CD4-positive, alpha-beta T cell (primary cell): ENCODE data around the gene YARS2. TPM values are rescaled to one million over a fixed set of nuclear protein-coding genes. Genes with fewer than 3 reads are reported as not detected.

Experiments used
- ATAC-seq: fragments of 200-7000 bp; cut with Tn5 transposase; one replicate; pipeline ENCODE4 v1.10.0; 2022; ENCODE audit warnings: mild to moderate bottlenecking; ENCODE audit not compliant: poor library complexity
- CTCF ChIA-PET: fragments of 350-600 bp; sonication (Branson Sonifier 250); formaldehyde crosslinking; loops from one replicate; lab custom pipeline; 2021; ENCODE audit warnings: antibody characterized with exemption, inconsistent platforms; lab: Charles Lee
- POLR2A ChIA-PET: fragments of 350-600 bp; sonication (Branson Sonifier 250); formaldehyde crosslinking; loops from one replicate; lab custom pipeline; 2021; ENCODE audit warnings: antibody characterized with exemption, inconsistent platforms; lab: Charles Lee
- DNase-seq, 14 experiments: peaks; one replicate each; pipeline ENCODE4 v3.0.0-alpha.2; 2013 to 2020; ENCODE audit warnings: mixed read lengths in 2 of 14
- H3K27ac ChIP-seq, 2 donors: one replicate each; pipeline versions ENCODE4 v1.5.1 to v1.7.0; 2013; ENCODE audit warnings: low read length in 2 of 2, low read depth in 1 of 2, mild to moderate bottlenecking in 1 of 2
- H3K27me3 ChIP-seq, 2 experiments: 1 replicate in 1 of 2; 2 replicates in 1 of 2; pipeline versions ENCODE4 v1.6.1 to v1.7.0; 2013; ENCODE audit warnings: low read length in 2 of 2, control low read depth in 1 of 2, mild to moderate bottlenecking in 1 of 2, moderate library complexity in 1 of 2; ENCODE audit not compliant: insufficient read depth in 2 of 2, control insufficient read depth in 1 of 2
- H3K36me3 ChIP-seq: one replicate; pipeline ENCODE4 v1.6.1; 2013; ENCODE audit warnings: low read length, control low read depth; ENCODE audit not compliant: insufficient read depth
- H3K4me1 ChIP-seq: one replicate; pipeline ENCODE4 v1.6.1; 2013; ENCODE audit warnings: low read length, control low read depth; ENCODE audit not compliant: insufficient read depth
- H3K4me3 ChIP-seq: one replicate; pipeline ENCODE4 v1.5.1; 2013; ENCODE audit warnings: mild to moderate bottlenecking, low read length, moderate library complexity
- H3K9me3 ChIP-seq, 2 experiments: 1 replicate in 1 of 2; 2 replicates in 1 of 2; pipeline versions ENCODE4 v1.6.1 to v1.7.0; 2013; ENCODE audit warnings: low read length in 2 of 2, mild to moderate bottlenecking in 2 of 2, control low read depth in 1 of 2, moderate library complexity in 1 of 2; ENCODE audit not compliant: control insufficient read depth in 1 of 2, insufficient read depth in 1 of 2
- H3K27ac Mint-ChIP-seq: one replicate; pipeline ENCODE4 v1.8.0; 2020; ENCODE audit warnings: mixed read lengths
- H3K27me3 Mint-ChIP-seq: one replicate; pipeline ENCODE4 v1.8.0; 2021; ENCODE audit warnings: mixed read lengths
- H3K36me3 Mint-ChIP-seq: one replicate; pipeline ENCODE4 v1.8.0; 2021; ENCODE audit warnings: low read depth, mixed read lengths
- H3K4me1 Mint-ChIP-seq: one replicate; pipeline ENCODE4 v1.8.0; 2021; ENCODE audit warnings: low read depth, mixed read lengths
- H3K4me3 Mint-ChIP-seq: one replicate; pipeline ENCODE4 v1.8.0; 2020; ENCODE audit warnings: mild to moderate bottlenecking, mixed read lengths
- H3K9me3 Mint-ChIP-seq: one replicate; pipeline ENCODE4 v1.8.0; 2020; ENCODE audit warnings: mixed read lengths
- CTCF ChIP-seq: fragments of 200-600 bp; IDR thresholded peaks from one replicate; pipeline ENCODE4 v1.8.0; 2022; ENCODE audit warnings: antibody characterized with exemption, mild to moderate bottlenecking
- intact Hi-C, 2 experiments: fragments of 100-400 bp; cut with DNase I in 1 of 2; cut with micrococcal nuclease in 1 of 2; formaldehyde crosslinking; loops; one replicate each; pipeline versions ENCODE4 v1.15.1 to v1.9.0; 2023 to 2025; cut with DNase I, micrococcal nuclease
- polyA plus RNA-seq, 2 donors: library from polyadenylated mRNA; unstranded; fragments of 120-200 nt; gene quantifications; one replicate each; pipeline ENCODE4 v1.2.1, GENCODE V29; 2013
- total RNA-seq, 174 experiments: library from RNA in 2 of 174; stranded (reverse) in 2 of 174; gene quantifications; one replicate each; pipeline ENCODE4 v1.2.3 and lab custom pipeline; 2021 to 2026

The YARS2 gene
- total RNA-seq: 10 to 100 TPM; 12.0 to 13.0 TPM
- 17.9 TPM for polyA plus RNA-seq (2013, experiment 1 of 2)
- polyA plus RNA-seq (2013, experiment 2 of 2): 17.1 TPM
- 20.6 to 57.4 (median 28.0) reads per million in 172 experiments for total RNA-seq (lab: John Stamatoyannopoulos, UW)

GRCh38 chr12:32755654-32756475, at the start of gene YARS2:
Gene YARS2 (minus strand): TSS chr12:32755897. CDS start chr12:32755874, 23 bp downstream.
- H3K4me3 Mint-ChIP-seq: peak within 1 kb of the TSS; percentile 91
- H3K27me3 Mint-ChIP-seq: no peaks in the 10 kb centered on the region
- intact Hi-C loops: loop anchor here (1.0 to 10.0 kb wide), 13 partner anchors 77 to 1991 kb away; partner anchors contain the start of genes ALG10 (in 1 of the 2), DNM1L (in 1 of the 2), ETFBKMT (in 1 of the 2) and SINHCAF (in 1 of the 2)
- ATAC-seq (peak; percentile 81), DNase-seq (peak; percentile 75 to 97 (median 84))
- H3K4me1 ChIP-seq: peaks cover 20% of the 10 kb centered on the region
- H3K27ac ChIP-seq: peak within 1 kb of the TSS; percentile 69 to 88
- H3K36me3 ChIP-seq: peaks cover 28% of the 10 kb centered on the region
- CTCF ChIA-PET: interaction anchor here (1.0 to 2.8 kb wide), 11 partner anchors 11 to 1352 kb away, joined by 3 to 13 read pairs (median 5); partner anchors contain the start of gene ALG10
- TF ChIP-seq CTCF: peak; percentile 92
- peak within 1 kb of the TSS; percentile 90 for H3K4me3 ChIP-seq
- no peaks in the 10 kb centered on the region for H3K27me3 ChIP-seq
- peaks cover 45% of the 10 kb centered on the region for H3K36me3 Mint-ChIP-seq
- H3K4me1 Mint-ChIP-seq: peaks cover 22% of the 10 kb centered on the region
- H3K9me3 ChIP-seq: no peaks in the 10 kb centered on the region
- peak within 1 kb of the TSS; percentile 89 for H3K27ac Mint-ChIP-seq
- POLR2A ChIA-PET: interaction anchor here (0.7 to 5.1 kb wide), 15 partner anchors 10 to 1682 kb away, joined by 3 to 71 read pairs (median 5); partner anchors contain the start of genes ALG10, BICD1, DDX11 and DNM1L
- H3K9me3 Mint-ChIP-seq: no peaks in the 10 kb centered on the region

- H3K36me3 ChIP-seq: no peaks in the 10 kb centered on the region
- ATAC-seq: no peak
- H3K9me3 Mint-ChIP-seq: peaks cover 6% of the 10 kb centered on the region
- H3K9me3 ChIP-seq: peaks cover 0 to 7% of the 10 kb centered on the region in 2 experiments
- no peak overlapping the region for H3K4me3 Mint-ChIP-seq
- no peak overlapping the region for H3K27ac Mint-ChIP-seq
- H3K36me3 Mint-ChIP-seq: no peaks in the 10 kb centered on the region
- TF ChIP-seq CTCF: no peak
- CTCF ChIA-PET: no interaction called here
- no peaks in the 10 kb centered on the region for H3K4me1 ChIP-seq
- no peak overlapping the region for H3K27ac ChIP-seq
- intact Hi-C loops: no loop called here
- H3K4me3 ChIP-seq: no peak overlapping the region
- no peaks in the 10 kb centered on the region for H3K27me3 Mint-ChIP-seq
- no peak for DNase-seq
- H3K4me1 Mint-ChIP-seq: no peaks in the 10 kb centered on the region
- POLR2A ChIA-PET: no interaction called here
- H3K27me3 ChIP-seq: no peaks in the 10 kb centered on the region
These were observed 48.6 kb upstream of the YARS2 start for GRCh38 chr12:32804301-32804700.

- intact Hi-C loops: no loop called here
- Histone ChIP-seq H3K9me3 (no peaks in the 10 kb centered on the region), H3K27ac (no peak overlapping the region), H3K27me3 (no peaks in the 10 kb centered on the region), H3K4me1 (no peaks in the 10 kb centered on the region), H3K36me3 (no peaks in the 10 kb centered on the region), H3K4me3 (no peak overlapping the region)
- H3K4me3 Mint-ChIP-seq: no peak overlapping the region
- TF ChIP-seq CTCF: no peak
- H3K27ac Mint-ChIP-seq: no peak overlapping the region
- H3K4me1 Mint-ChIP-seq: no peaks in the 10 kb centered on the region
- CTCF ChIA-PET: no interaction called here
- DNase-seq: no peak
- H3K27me3 Mint-ChIP-seq: peaks cover 5% of the 10 kb centered on the region
- POLR2A ChIA-PET: no interaction called here
- H3K9me3 Mint-ChIP-seq: no peaks in the 10 kb centered on the region
- no peak for ATAC-seq
- H3K36me3 Mint-ChIP-seq: no peaks in the 10 kb centered on the region
These were observed 45.7 kb upstream of the YARS2 start for GRCh38 chr12:32801269-32801980.
